GM19395 (cell line): ENCODE results near the gene FAAP100.

Source experiments
- ATAC-seq: cut with Tn5 transposase; IDR thresholded peaks from one replicate; pipeline ENCODE4 v1.9.1; 2021; ENCODE audit warnings: mild to moderate bottlenecking, moderate library complexity; ENCODE audit not compliant: unreplicated experiment

The FAAP100 gene

GRCh38 chr17:81577278-81578000, 25.3 kb upstream of the FAAP100 start:
- no peak for ATAC-seq

GRCh38 chr17:81576621-81577277, 24.6 kb upstream of the FAAP100 start:
- ATAC-seq, result no peak

GRCh38 chr17:81575836-81576235, 23.7 kb upstream of the FAAP100 start:
- ATAC-seq, result no peak

GRCh38 chr17:81574643-81574956, 22.4 kb upstream of the FAAP100 start:
- ATAC-seq, result no peak

GRCh38 chr17:81573794-81574642, 21.9 kb upstream of the FAAP100 start:
- no peak for ATAC-seq

GRCh38 chr17:81572563-81573168, 20.5 kb upstream of the FAAP100 start:
- ATAC-seq, result no peak

- no peak for ATAC-seq
Measured at GRCh38 chr17:81570964-81571363, 18.8 kb upstream of the FAAP100 start.

- ATAC-seq, result no peak
Measured at GRCh38 chr17:81569986-81570514, 17.9 kb upstream of the FAAP100 start.

GRCh38 chr17:81568416-81568815, 16.3 kb upstream of the FAAP100 start:
- no peak for ATAC-seq

GRCh38 chr17:81567191-81567590, 15.0 kb upstream of the FAAP100 start:
- no peak for ATAC-seq

- no peak for ATAC-seq
Measured at GRCh38 chr17:81566461-81567126, 14.4 kb upstream of the FAAP100 start.

- no peak for ATAC-seq
Measured at GRCh38 chr17:81565231-81565630, 13.1 kb upstream of the FAAP100 start.

GRCh38 chr17:81564778-81565177, 12.6 kb upstream of the FAAP100 start:
- no peak for ATAC-seq

- no peak for ATAC-seq
Measured at GRCh38 chr17:81563861-81564586, 11.9 kb upstream of the FAAP100 start.

GRCh38 chr17:81561494-81561885, 9.3 kb upstream of the FAAP100 start:
- ATAC-seq, result no peak

- ATAC-seq, result no peak
Measured at GRCh38 chr17:81558941-81559806, 7.0 kb upstream of the FAAP100 start.

- no peak for ATAC-seq
Measured at GRCh38 chr17:81558115-81558468, 5.9 kb upstream of the FAAP100 start.

GRCh38 chr17:81557276-81558114, 5.3 kb upstream of the FAAP100 start:
- ATAC-seq, result no peak
